Measurements from ENCODE around the gene APOL3.
A peak's percentile ranks its signal among the peaks of the same experiment; 100 is the strongest.

- TF ChIP-seq CTCF (conservative IDR thresholded peaks at IDR 0.05 in 1 of 2, IDR thresholded peaks at IDR 0.05 in 1 of 2; ENCODE audit: extremely low read depth in 1 of 2, insufficient read depth in 1 of 2, low read depth in 1 of 2, low read length in 2 of 2) (peak; percentile 91 to 99), EZH2 (IDR thresholded peaks at IDR 0.05; ENCODE audit: borderline replicate concordance, low read length) (no peak)
Observed at GRCh38 chr22:36123673-36124630, 36.6 kb downstream of the APOL3 start.

Data from mammary epithelial cell (primary cell).